Urinary bladder (tissue), 4 donors: ENCODE data around the gene SEC16A. TPM values are rescaled to one million over a fixed set of nuclear protein-coding genes. Genes with fewer than 3 reads are reported as not detected.

Experiments used
- DNase-seq: peaks from one replicate; pipeline ENCODE4 v3.0.0-alpha.2; 2015; ENCODE audit errors: extremely low spot score
- H3K27ac ChIP-seq: one replicate; pipeline ENCODE4 v1.5.1; 2013; ENCODE audit warnings: low read depth, mild to moderate bottlenecking, moderate library complexity
- H3K36me3 ChIP-seq: one replicate; pipeline ENCODE4 v1.6.1; 2013; ENCODE audit warnings: mild to moderate bottlenecking, moderate library complexity; ENCODE audit not compliant: insufficient read depth
- H3K4me1 ChIP-seq: one replicate; pipeline ENCODE4 v1.6.1; 2013; ENCODE audit warnings: mild to moderate bottlenecking, moderate library complexity; ENCODE audit not compliant: insufficient read depth
- H3K4me3 ChIP-seq: one replicate; pipeline ENCODE4 v1.5.1; 2013; ENCODE audit warnings: low read depth, low read length
- WGBS: extraction: QIAGEN DNeasy Blood & Tissue Kit; methylation state at CpG from one replicate; pipeline ENCODE4 v1.1.7; 2013; 5-methylcytosine and 5-hydroxymethylcytosine counted together
- polyA plus RNA-seq: library from polyadenylated mRNA; stranded (reverse); fragments of 200-250 nt; gene quantifications from one replicate; pipeline ENCODE4 v1.2.3, GENCODE V29; 2013
- total RNA-seq: library from RNA; depleted of rRNA; stranded (reverse); fragments of >200 nt; gene quantifications from one replicate; pipeline ENCODE4 v1.2.3, GENCODE V29; 2014
- donor health status: healthy with polysubstance abuse.
- donor health status: healthy.

The SEC16A gene
- total and polyA plus RNA-seq, 2 donors, result 24.3 to 36.4 TPM

GRCh38 chr9:136513191-136513590, 30.4 kb upstream of the SEC16A start:
- Histone ChIP-seq H3K4me3 (no peak overlapping the region), H3K27ac (no peak overlapping the region), H3K36me3 (peaks cover 21% of the 10 kb centered on the region), H3K4me1 (no peaks in the 10 kb centered on the region)
- DNase-seq, result no peak
- 94% methylated on average over 16 of the region's 16 CpGs for WGBS

- peak overlapping the region; percentile 35 for H3K27ac ChIP-seq
- no peak overlapping the region for H3K4me3 ChIP-seq
- 85% methylated on average over 13 of the region's 13 CpGs for WGBS
- DNase-seq, result no peak
- no peaks in the 10 kb centered on the region for H3K4me1 ChIP-seq
- H3K36me3 ChIP-seq, result peaks cover 21% of the 10 kb centered on the region
Measured at GRCh38 chr9:136512651-136513071, 29.8 kb upstream of the SEC16A start.

- Histone ChIP-seq H3K4me1 (no peaks in the 10 kb centered on the region), H3K36me3 (peaks cover 20% of the 10 kb centered on the region), H3K4me3 (no peak overlapping the region), H3K27ac (peak overlapping the region; percentile 35)
- DNase-seq, result no peak
- 79% methylated on average over 46 of the region's 46 CpGs for WGBS
Measured at GRCh38 chr9:136511670-136512592, 29.1 kb upstream of the SEC16A start.

GRCh38 chr9:136511144-136511669, 28.4 kb upstream of the SEC16A start:
- no peak overlapping the region for H3K27ac ChIP-seq
- no peak overlapping the region for H3K4me3 ChIP-seq
- WGBS, result 87% methylated on average over 28 of the region's 28 CpGs
- H3K36me3 ChIP-seq, result peaks cover 20% of the 10 kb centered on the region
- H3K4me1 ChIP-seq, result no peaks in the 10 kb centered on the region
- DNase-seq, result no peak

- Histone ChIP-seq H3K4me3 (no peak overlapping the region), H3K36me3 (peaks cover 19% of the 10 kb centered on the region), H3K27ac (no peak overlapping the region), H3K4me1 (no peaks in the 10 kb centered on the region)
- WGBS, result 93% methylated on average over 26 of the region's 26 CpGs
- DNase-seq, result no peak
Measured at GRCh38 chr9:136510561-136510960, 27.7 kb upstream of the SEC16A start.

- no peak for DNase-seq
- 88% methylated on average over 27 of the region's 27 CpGs for WGBS
- Histone ChIP-seq H3K4me3 (no peak overlapping the region), H3K27ac (no peak overlapping the region), H3K4me1 (no peaks in the 10 kb centered on the region), H3K36me3 (peaks cover 19% of the 10 kb centered on the region)
Measured at GRCh38 chr9:136509549-136509948, 26.7 kb upstream of the SEC16A start.

- Histone ChIP-seq H3K27ac (no peak overlapping the region), H3K4me1 (no peaks in the 10 kb centered on the region), H3K4me3 (no peak overlapping the region), H3K36me3 (peaks cover 19% of the 10 kb centered on the region)
- DNase-seq, result no peak
- WGBS, result 91% methylated on average over 37 of the region's 37 CpGs
Measured at GRCh38 chr9:136508729-136509500, 26.1 kb upstream of the SEC16A start.

- H3K36me3 ChIP-seq, result peaks cover 19% of the 10 kb centered on the region
- WGBS, result 96% methylated on average over 23 of the region's 23 CpGs
- no peak for DNase-seq
Measured at GRCh38 chr9:136507992-136508375, 25.1 kb upstream of the SEC16A start.

GRCh38 chr9:136507221-136507991, 24.6 kb upstream of the SEC16A start:
- WGBS, result 93% methylated on average over 28 of the region's 28 CpGs
- H3K27ac ChIP-seq, result no peak overlapping the region

More at GRCh38 chr9:136507992-136508375, 25.1 kb upstream of the SEC16A start:
- Histone ChIP-seq H3K4me3 (no peak overlapping the region), H3K27ac (no peak overlapping the region), H3K4me1 (no peaks in the 10 kb centered on the region)

GRCh38 chr9:136506425-136506824, 23.6 kb upstream of the SEC16A start:
- no peak overlapping the region for H3K4me3 ChIP-seq
- no peaks in the 10 kb centered on the region for H3K4me1 ChIP-seq
- 96% methylated on average over 30 of the region's 30 CpGs for WGBS
- H3K27ac ChIP-seq, result no peak overlapping the region
- DNase-seq, result no peak
- H3K36me3 ChIP-seq, result peaks cover 19% of the 10 kb centered on the region

More at GRCh38 chr9:136507221-136507991, 24.6 kb upstream of the SEC16A start:
- H3K36me3 ChIP-seq, result peaks cover 20% of the 10 kb centered on the region
- DNase-seq, result no peak
- no peak overlapping the region for H3K4me3 ChIP-seq
- H3K4me1 ChIP-seq, result no peaks in the 10 kb centered on the region

- 93% methylated on average over 51 of the region's 51 CpGs for WGBS
Measured at GRCh38 chr9:136505406-136506403, 22.9 kb upstream of the SEC16A start.

More at GRCh38 chr9:136505406-136506403, 22.9 kb upstream of the SEC16A start:
- H3K4me3 ChIP-seq, result no peak overlapping the region
- peaks cover 22% of the 10 kb centered on the region for H3K36me3 ChIP-seq
- no peaks in the 10 kb centered on the region for H3K4me1 ChIP-seq
- H3K27ac ChIP-seq, result no peak overlapping the region
- DNase-seq, result no peak
